K562 (cell line): Measurements from ENCODE around the gene TCF3. TPM values are rescaled to one million over a fixed set of nuclear protein-coding genes. Genes with fewer than 3 reads are reported as not detected.

ENCODE experiments used
- ATF1 ChIP-seq, 2 experiments: fragments of 450-650 bp in 1 of 2; IDR thresholded peaks; 2 replicates each; pipeline ENCODE4 v1.6.1; 2016; ENCODE audit warnings: missing compliant biosample characterization in 1 of 2, missing genetic modification characterization in 1 of 2
- HMG20A ChIP-seq: fragments of 450-650 bp; formaldehyde crosslinking; conservative IDR thresholded peaks from 2 replicates; pipeline ENCODE4 v1.4.0; 2020; ENCODE audit warnings: mild to moderate bottlenecking, mixed read lengths
- NFYB ChIP-seq: IDR thresholded peaks from 2 replicates; pipeline ENCODE4 v1.6.1; 2011; ENCODE audit warnings: mild to moderate bottlenecking, moderate library complexity; ENCODE audit not compliant: insufficient read length; ENCODE audit errors: extremely low read depth
- OTX1 ChIP-seq: fragments of 450-650 bp; formaldehyde crosslinking; IDR thresholded peaks from 2 replicates; pipeline ENCODE4 v1.4.0; 2022; ENCODE audit warnings: mild to moderate bottlenecking
- RFX1 ChIP-seq: fragments of 450-650 bp; IDR thresholded peaks from 2 replicates; pipeline ENCODE4 v1.6.1; 2016; ENCODE audit warnings: mild to moderate bottlenecking, moderate library complexity
- TAF1 ChIP-seq: IDR thresholded peaks from 2 replicates; pipeline ENCODE4 v1.6.1; 2011; ENCODE audit warnings: mild to moderate bottlenecking, low read length, moderate library complexity; ENCODE audit not compliant: insufficient read depth, control insufficient read depth, severe bottlenecking; ENCODE audit errors: extremely low read depth
- TCF7 ChIP-seq: sonication (generic); IDR thresholded peaks from 2 replicates; pipeline ENCODE4 v1.6.1; 2016; ENCODE audit warnings: antibody characterized with exemption, borderline replicate concordance
- ZNF12 ChIP-seq: sonication (generic); formaldehyde crosslinking; IDR thresholded peaks from 2 replicates; pipeline ENCODE4 v1.4.0; 2020; ENCODE audit warnings: mild to moderate bottlenecking, missing genetic modification reagents
- ZNF282 ChIP-seq: sonication (generic); formaldehyde crosslinking; IDR thresholded peaks from 2 replicates; pipeline ENCODE4 v1.8.1; 2023; ENCODE audit warnings: missing genetic modification reagents
- ZNF778 ChIP-seq: fragments of 450-650 bp; formaldehyde crosslinking; IDR thresholded peaks from 2 replicates; pipeline ENCODE4 v1.4.0; 2020; ENCODE audit warnings: mild to moderate bottlenecking, moderate library complexity
- ZNF830 ChIP-seq: fragments of 250-450 bp; sonication (Bioruptor Pico); IDR thresholded peaks from 2 replicates; pipeline ENCODE4 v1.5.0; 2021; ENCODE audit warnings: mild to moderate bottlenecking
- polyA plus RNA-seq, 8 experiments: library from polyadenylated mRNA; depleted of rRNA in 4 of 8; stranded (reverse) in 5 of 8; unstranded in 3 of 8; fragments of >200 nt; fragmentation: Nextera tagmentation in 2 of 8; fragmentation: Illumina TruSeq in 1 of 8; extraction: Ambion mirVana in 2 of 8; extraction: Trizol in 1 of 8; gene quantifications; 2 replicates each; pipeline versions ENCODE4 v1.2.1 to v1.2.3, GENCODE V29; 2011 to 2014; ENCODE audit warnings: inconsistent platforms in 1 of 8, missing spikeins in 1 of 8
- total RNA-seq, 7 experiments: library from RNA; depleted of rRNA in 6 of 7; stranded (reverse); fragments of >200 nt in 6 of 7; fragmentation: Illumina TruSeq in 2 of 7; extraction: Trizol in 2 of 7; gene quantifications; 2 replicates each; pipeline versions ENCODE4 v1.2.1 to v1.2.3, GENCODE V29; 2011 to 2021; ENCODE audit warnings: low replicate concordance in 1 of 7
- TF ChIP-seq, protein P1 (sequence below): IDR thresholded peaks from 2 replicates; pipeline ENCODE4 v1.6.1; 2011; ENCODE audit not compliant: insufficient read length; ENCODE audit errors: extremely low read depth
- TF ChIP-seq, protein P2 (sequence below), 2 experiments: fragments of 450-650 bp; IDR thresholded peaks; 2 replicates each; pipeline ENCODE4 v1.6.1; 2018; ENCODE audit warnings: mild to moderate bottlenecking in 2 of 2, low read depth in 1 of 2; ENCODE audit not compliant: partially characterized antibody in 2 of 2
- TF ChIP-seq, protein P3 (sequence below): fragments of 450-650 bp; IDR thresholded peaks from one replicate; pipeline ENCODE4 v1.6.1; 2018; ENCODE audit warnings: mild to moderate bottlenecking, moderate library complexity; ENCODE audit not compliant: partially characterized antibody
- TF ChIP-seq, protein P4 (sequence below): fragments of 450-650 bp; IDR thresholded peaks from 2 replicates; pipeline ENCODE4 v1.6.1; 2017; ENCODE audit warnings: mild to moderate bottlenecking, moderate library complexity
- TF ChIP-seq, protein P5 (sequence below): fragments of 450-650 bp; IDR thresholded peaks from 2 replicates; pipeline ENCODE4 v1.6.1; 2016
- TF ChIP-seq, protein P6 (sequence below): sonication (generic); formaldehyde crosslinking; IDR thresholded peaks from 2 replicates; pipeline ENCODE4 v1.8.0; 2022; ENCODE audit warnings: mild to moderate bottlenecking, low read depth, missing genetic modification reagents

The TCF3 gene
- total and polyA plus RNA-seq, 9 of the 15 experiments (the other 6 are each of a cell fraction or from before 2014, with no cell fraction given): 5.6 to 259 (median 84.0) TPM

DNA sequence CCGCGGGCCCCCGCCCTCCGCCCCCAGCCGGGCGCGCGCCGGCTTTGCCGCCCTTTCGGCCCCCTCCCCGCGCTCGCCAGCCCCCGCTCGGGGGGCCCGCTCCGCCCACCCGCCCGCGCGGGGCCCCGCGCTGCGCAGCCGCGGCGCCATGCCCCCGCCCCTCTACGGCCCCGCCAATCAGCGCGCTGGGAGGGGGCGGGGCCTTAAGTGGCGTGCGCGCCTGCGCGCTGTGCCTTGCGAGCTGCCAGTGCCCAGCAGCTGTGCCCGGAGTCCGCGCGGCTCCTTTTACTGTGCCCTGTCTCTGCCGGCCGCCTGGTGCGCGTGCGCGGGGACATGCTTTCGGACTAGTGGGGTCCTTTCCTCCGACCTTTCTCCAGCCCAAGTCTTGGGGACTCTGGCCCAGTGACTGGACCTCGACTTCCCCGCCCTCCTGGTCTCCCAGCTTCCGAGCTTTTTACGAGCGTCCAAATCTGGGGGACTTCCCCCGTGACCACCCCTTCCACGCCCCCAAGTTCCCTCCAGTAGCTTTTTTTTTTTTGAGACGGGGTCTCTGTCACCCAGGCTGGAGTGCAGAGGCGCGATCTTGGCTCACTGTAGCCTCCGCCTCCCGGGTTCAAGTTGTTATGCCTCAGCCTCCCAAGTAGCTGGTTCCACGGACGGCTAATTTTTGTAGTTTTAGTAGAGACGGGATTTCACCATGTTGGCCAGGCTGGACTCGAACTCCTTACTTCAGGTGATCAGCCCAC is 59.5 kb downstream of the TCF3 start, which contains the start of gene MBD3 (continued):
- no peak for TF ChIP-seq HMG20A (CRISPR knock-in tag)
- no peak for TF ChIP-seq RFX1
- no peak for TF ChIP-seq OTX1 (CRISPR knock-in tag)
- peak; percentile 63 for TF ChIP-seq NFYB
- TF ChIP-seq, protein P1, sequence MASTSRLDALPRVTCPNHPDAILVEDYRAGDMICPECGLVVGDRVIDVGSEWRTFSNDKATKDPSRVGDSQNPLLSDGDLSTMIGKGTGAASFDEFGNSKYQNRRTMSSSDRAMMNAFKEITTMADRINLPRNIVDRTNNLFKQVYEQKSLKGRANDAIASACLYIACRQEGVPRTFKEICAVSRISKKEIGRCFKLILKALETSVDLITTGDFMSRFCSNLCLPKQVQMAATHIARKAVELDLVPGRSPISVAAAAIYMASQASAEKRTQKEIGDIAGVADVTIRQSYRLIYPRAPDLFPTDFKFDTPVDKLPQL: no peak
- no peak for TF ChIP-seq ZNF12
- TF ChIP-seq, protein P2, sequence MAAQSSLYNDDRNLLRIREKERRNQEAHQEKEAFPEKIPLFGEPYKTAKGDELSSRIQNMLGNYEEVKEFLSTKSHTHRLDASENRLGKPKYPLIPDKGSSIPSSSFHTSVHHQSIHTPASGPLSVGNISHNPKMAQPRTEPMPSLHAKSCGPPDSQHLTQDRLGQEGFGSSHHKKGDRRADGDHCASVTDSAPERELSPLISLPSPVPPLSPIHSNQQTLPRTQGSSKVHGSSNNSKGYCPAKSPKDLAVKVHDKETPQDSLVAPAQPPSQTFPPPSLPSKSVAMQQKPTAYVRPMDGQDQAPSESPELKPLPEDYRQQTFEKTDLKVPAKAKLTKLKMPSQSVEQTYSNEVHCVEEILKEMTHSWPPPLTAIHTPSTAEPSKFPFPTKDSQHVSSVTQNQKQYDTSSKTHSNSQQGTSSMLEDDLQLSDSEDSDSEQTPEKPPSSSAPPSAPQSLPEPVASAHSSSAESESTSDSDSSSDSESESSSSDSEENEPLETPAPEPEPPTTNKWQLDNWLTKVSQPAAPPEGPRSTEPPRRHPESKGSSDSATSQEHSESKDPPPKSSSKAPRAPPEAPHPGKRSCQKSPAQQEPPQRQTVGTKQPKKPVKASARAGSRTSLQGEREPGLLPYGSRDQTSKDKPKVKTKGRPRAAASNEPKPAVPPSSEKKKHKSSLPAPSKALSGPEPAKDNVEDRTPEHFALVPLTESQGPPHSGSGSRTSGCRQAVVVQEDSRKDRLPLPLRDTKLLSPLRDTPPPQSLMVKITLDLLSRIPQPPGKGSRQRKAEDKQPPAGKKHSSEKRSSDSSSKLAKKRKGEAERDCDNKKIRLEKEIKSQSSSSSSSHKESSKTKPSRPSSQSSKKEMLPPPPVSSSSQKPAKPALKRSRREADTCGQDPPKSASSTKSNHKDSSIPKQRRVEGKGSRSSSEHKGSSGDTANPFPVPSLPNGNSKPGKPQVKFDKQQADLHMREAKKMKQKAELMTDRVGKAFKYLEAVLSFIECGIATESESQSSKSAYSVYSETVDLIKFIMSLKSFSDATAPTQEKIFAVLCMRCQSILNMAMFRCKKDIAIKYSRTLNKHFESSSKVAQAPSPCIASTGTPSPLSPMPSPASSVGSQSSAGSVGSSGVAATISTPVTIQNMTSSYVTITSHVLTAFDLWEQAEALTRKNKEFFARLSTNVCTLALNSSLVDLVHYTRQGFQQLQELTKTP (IDR thresholded peaks at IDR 0.05; ENCODE audit: low read depth in 1 of 2, partially characterized antibody in 2 of 2): no peak
- TF ChIP-seq, protein P3, sequence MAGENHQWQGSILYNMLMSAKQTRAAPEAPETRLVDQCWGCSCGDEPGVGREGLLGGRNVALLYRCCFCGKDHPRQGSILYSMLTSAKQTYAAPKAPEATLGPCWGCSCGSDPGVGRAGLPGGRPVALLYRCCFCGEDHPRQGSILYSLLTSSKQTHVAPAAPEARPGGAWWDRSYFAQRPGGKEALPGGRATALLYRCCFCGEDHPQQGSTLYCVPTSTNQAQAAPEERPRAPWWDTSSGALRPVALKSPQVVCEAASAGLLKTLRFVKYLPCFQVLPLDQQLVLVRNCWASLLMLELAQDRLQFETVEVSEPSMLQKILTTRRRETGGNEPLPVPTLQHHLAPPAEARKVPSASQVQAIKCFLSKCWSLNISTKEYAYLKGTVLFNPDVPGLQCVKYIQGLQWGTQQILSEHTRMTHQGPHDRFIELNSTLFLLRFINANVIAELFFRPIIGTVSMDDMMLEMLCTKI: no peak
- TF ChIP-seq TAF1: peak; percentile 22
- no peak for TF ChIP-seq ATF1 (CRISPR knock-in tag; IDR thresholded peaks at IDR 0.05)
- no peak for TF ChIP-seq ATF1 (tag; IDR thresholded peaks at IDR 0.05)
- TF ChIP-seq, protein P4, sequence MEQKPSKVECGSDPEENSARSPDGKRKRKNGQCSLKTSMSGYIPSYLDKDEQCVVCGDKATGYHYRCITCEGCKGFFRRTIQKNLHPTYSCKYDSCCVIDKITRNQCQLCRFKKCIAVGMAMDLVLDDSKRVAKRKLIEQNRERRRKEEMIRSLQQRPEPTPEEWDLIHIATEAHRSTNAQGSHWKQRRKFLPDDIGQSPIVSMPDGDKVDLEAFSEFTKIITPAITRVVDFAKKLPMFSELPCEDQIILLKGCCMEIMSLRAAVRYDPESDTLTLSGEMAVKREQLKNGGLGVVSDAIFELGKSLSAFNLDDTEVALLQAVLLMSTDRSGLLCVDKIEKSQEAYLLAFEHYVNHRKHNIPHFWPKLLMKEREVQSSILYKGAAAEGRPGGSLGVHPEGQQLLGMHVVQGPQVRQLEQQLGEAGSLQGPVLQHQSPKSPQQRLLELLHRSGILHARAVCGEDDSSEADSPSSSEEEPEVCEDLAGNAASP: no peak
- no peak for TF ChIP-seq TCF7
- no peak for TF ChIP-seq ZNF830 (CRISPR knock-in tag)
- TF ChIP-seq ZNF282: no peak
- no peak for TF ChIP-seq ZNF778 (CRISPR knock-in tag)
- TF ChIP-seq, protein P5, sequence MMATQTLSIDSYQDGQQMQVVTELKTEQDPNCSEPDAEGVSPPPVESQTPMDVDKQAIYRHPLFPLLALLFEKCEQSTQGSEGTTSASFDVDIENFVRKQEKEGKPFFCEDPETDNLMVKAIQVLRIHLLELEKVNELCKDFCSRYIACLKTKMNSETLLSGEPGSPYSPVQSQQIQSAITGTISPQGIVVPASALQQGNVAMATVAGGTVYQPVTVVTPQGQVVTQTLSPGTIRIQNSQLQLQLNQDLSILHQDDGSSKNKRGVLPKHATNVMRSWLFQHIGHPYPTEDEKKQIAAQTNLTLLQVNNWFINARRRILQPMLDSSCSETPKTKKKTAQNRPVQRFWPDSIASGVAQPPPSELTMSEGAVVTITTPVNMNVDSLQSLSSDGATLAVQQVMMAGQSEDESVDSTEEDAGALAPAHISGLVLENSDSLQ: peak; percentile 81
- TF ChIP-seq, protein P6, sequence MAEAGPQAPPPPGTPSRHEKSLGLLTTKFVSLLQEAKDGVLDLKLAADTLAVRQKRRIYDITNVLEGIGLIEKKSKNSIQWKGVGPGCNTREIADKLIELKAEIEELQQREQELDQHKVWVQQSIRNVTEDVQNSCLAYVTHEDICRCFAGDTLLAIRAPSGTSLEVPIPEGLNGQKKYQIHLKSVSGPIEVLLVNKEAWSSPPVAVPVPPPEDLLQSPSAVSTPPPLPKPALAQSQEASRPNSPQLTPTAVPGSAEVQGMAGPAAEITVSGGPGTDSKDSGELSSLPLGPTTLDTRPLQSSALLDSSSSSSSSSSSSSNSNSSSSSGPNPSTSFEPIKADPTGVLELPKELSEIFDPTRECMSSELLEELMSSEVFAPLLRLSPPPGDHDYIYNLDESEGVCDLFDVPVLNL (CRISPR knock-in tag): no peak
